GM19468 (cell line): Measurements from ENCODE around the gene KRT74.

ENCODE experiments used
- ATAC-seq: cut with Tn5 transposase; IDR thresholded peaks from one replicate; pipeline ENCODE4 v1.9.1; 2021; ENCODE audit warnings: mild to moderate bottlenecking, moderate library complexity, moderate number of reproducible peaks; ENCODE audit not compliant: unreplicated experiment; ENCODE audit errors: extremely low read depth

Gene KRT74

DNA sequence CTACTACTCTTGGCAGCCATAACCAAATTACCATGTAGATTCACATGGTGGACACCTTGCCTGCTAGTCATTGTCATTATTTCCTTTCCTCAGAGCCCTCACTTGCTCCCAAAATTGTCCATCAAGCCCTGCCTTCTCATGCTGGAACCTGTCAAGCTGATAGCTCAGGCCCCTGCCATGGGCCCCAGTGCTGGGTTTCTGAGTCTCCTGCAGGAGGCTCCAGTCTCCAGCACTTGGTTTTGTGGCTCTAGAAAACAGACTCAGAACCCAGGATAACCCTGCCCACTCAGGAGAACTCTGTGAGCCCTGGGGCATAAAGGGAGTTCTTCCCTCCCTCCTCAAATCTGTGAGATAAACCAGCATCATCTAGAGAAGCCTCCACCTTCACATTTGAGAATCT, 31.5 kb downstream of the KRT74 start:
- ATAC-seq = no peak

DNA sequence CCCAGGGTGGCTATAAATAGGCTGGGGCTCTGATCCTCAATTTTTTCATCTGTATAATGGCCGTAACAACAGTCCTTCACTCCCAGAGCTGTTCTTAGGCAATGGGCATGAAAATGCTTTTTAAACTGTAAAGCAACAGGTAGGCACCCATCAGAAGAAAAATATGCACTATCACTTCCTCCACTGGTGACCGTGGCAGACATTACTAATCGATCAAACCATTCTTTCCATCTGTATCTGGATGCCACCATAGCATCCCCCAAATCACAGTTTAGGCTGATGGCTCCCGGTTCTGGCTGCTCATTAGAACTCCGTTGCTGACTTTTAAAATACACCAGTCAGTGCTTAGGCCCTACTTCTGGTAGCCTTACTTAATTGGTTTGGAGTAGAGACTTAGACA, 31.9 kb downstream of the KRT74 start:
- ATAC-seq = no peak

DNA sequence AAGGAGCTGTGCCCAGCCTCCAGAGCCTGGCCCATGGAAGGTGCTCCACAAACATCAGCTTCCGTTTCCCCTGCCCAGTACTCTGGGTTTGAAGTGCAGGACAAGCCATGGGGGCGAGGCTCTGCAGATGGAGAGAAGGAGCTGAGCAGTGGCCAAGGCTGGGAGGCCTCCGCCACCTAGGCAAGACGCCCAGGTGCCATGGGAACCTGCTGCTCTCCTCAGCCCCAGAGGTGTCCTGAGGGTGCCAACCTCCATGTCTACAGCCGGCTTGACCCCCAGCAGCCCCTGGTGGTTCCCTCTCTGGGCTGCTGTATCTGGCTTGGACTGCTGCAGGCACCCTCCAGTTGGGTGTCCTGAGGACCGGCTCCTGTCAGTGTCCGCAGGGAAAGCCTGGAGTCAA, 33.1 kb downstream of the KRT74 start:
- ATAC-seq = no peak

DNA sequence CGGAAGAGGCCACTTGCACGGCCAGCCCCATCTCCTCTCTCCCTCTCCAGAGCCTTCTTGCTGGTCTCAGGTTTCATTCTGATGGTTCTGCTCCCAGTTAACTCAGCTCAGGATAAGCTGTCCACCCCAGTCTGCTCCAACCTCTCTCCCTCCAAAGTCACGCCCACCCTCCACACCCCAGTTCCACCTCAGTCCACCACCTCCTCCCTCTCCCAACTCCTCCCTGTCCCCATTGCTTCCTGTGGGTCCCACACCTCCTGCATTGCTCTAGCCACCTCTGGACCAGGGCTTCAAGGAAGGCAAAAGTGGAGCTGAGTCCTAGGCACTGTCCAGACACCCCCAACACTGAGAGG, 33.8 kb downstream of the KRT74 start:
- no peak for ATAC-seq

DNA sequence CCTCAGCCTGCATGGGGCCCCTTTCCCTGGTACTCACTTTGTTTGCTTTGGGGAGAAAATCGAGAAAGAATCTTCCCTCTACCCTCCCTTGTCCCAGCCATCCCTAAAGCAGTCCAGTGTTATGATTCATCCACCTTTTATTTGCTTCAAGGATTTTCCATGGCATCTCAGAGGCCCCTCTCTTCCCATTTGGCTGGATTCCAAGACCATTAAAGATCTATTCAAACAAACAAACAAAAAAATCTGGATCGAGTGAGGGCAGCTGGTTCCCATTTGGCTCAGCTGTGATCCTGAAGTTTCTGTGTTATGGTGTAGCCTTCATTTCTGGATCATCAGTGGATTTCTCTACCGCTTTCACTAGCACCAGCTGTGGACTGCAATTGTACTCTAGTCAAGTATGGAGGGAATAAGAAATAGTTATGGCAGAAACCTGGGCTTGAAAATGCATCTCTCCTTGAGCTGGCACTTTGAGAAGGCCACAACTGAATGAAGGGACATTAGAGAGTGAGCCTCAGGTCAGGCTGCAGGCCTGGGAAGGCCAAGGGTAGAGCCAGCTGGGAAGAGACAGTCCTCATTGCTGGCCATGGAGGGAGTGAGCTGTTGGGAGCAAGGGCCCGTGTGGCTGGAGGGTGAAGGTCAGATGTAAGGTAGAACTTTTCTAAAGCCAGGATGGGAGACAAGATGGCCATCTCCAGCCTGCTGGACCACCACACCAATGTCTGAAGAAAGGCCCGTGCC, 34.4 kb downstream of the KRT74 start:
- ATAC-seq = no peak

DNA sequence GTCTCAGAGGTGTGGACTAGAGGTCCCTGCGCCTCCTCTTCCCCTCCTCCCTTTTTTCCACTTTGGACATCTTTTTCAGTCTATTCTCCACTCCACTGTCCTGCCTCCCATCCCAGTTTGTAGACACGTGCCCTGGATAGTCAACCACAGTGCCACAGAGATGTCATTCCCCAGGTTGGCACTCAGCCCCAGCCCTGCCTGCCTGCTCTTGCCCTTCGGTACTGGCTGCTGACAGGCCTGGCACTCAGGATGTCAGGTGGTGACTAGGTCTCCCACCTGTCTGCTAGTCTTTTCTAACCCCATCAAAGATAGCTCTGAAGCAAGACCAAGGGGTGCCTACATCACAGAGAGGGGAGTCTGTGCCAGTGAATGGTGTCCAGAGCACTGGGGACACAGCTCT, 36.5 kb downstream of the KRT74 start:
- no peak for ATAC-seq

DNA sequence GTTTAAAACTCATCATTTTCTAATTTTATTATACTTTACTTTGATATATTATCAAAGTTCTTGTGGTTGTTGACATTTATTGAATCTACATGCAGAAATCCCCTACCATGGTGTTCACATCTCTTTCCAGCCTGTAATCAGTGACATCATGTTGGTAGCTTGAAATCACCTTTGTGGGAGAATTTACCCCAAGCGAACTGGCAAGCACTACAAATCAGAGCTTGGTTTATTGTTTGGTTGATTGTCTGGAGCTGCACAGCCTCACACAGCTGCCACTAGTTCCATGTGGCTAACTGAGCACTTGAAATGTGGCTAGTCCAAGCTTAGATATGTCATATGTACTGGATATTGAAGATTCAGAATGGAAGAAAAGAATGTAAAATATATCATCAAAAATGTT, 38.1 kb downstream of the KRT74 start:
- ATAC-seq = no peak

DNA sequence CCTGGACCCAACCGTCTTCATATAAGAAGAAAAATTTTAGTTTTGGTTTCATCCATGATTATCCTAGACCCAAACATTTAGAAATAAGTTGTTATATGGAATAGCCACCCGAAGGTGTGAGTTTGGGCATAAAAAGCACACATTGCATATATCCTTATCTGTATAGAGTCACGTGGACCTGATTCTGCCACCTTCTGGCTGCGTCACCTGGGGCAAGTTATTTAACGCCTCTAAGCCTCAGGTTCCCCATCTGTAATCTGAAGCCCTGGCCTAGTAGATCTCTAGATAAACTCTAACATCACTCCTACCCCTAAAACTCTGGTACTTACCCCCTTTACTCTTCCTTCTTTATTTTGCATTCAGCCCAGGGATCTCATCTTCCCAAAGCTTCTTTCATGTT, 39.2 kb downstream of the KRT74 start:
- ATAC-seq = no peak

DNA sequence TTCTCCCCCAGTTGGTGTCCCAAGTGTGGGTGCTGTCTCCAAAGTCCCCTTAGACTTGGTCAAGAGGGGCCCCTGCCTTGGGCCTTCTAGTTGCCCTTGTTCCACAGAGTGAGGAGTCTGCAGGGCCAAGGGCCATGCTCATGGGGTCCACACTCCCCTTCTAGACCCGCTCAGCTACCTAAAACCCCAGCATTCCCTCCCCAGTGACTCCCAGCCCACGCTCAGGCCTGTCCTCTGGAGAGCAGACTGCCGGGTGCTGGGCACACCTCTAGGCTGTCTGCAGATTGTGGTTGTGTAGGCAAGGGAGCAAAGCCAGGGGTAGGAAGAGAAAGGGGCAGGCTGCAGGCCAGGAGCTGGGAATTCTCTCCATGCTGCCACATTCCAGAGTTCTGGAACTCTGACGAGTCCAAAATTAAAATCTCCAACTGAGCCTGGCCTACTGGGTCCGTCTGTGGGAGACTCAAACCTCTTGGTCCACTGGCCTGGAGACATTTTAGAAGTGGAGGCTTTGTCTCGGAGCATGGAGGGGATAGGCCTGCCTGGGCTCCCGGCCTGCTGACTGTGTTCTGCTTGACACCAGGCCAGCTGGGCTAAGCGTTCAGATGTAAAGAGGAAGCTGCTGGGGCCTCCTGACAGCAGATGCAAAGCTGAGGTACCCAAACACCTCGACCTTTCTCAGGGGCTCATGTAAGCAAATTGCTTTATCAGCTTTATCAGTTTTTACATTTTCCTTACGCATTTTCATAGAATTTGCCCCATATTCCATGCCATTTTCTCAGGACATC, 39.8 kb downstream of the KRT74 start:
- ATAC-seq = no peak

DNA sequence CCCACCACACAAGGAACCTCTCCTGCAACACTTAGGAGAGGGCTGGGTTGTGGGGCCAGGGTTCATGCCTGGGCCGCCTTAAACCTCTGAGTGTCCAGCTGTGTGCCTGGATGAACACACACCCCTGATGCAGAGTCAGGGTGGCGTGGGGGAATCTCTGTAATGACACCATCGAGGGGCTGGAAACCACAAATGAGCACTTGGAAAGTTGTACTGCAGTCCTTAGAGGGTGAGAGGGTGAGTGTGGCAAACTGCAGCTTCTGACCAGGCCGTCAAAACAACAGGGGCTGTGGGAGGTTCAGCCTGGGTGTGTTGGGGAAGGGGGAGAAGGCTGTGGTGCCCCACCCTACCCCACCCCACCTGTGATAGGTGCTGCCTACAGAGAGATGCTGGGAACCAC, 41.0 kb downstream of the KRT74 start:
- ATAC-seq = no peak

DNA sequence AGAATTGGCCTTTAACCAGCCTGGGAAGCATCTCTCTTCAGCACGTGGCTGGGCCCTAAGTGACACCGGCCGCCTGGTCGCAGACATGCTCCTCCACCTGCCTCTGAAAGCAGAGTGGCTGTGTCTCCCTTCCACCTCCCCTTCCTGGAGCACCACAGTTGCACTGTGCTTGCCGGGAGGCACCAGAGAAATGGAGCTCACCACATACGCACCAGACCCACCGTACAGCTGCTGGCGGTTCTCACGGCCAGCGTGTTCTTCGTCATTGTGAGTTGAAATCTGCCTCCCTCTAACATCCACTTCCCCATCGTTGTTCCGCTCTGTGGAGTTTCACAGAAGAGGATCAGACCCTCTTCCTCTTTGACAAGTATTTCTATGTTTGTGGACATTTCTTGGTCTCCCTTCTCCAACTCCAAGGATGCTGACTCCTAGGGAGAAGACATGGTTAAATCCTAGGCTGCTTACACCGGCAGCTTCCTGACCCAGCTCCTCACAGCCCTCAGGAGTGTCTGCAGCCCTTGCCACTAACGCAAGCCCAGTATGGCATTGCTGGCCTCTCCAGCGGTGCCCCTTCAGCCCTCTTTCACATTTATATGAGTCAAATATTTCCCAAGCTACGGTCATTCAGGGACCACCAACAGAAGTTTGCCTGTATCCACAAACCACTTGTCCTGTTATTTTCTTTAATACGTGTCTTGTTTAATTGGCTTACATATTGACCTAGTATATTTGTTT, 41.9 kb downstream of the KRT74 start:
- ATAC-seq = no peak

DNA sequence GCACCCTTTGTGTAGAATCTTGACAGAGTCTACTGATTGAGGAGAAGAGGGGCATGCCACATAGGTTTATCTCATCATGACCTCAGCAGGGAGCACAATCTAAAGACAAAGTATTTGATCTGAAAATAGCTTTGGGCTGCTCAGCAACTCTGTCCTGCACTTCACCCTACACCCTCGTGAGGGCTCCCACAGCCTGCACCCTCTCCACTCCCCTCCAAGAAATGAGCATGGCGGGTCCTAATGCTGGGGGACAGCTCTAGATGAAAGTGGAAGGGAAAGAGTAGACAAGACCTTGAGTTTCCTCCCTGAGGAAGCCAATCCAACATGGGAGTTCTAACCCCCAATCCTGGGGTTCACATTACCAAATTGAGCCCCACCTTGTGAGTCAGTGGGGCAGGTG, 42.7 kb downstream of the KRT74 start:
- ATAC-seq = no peak

DNA sequence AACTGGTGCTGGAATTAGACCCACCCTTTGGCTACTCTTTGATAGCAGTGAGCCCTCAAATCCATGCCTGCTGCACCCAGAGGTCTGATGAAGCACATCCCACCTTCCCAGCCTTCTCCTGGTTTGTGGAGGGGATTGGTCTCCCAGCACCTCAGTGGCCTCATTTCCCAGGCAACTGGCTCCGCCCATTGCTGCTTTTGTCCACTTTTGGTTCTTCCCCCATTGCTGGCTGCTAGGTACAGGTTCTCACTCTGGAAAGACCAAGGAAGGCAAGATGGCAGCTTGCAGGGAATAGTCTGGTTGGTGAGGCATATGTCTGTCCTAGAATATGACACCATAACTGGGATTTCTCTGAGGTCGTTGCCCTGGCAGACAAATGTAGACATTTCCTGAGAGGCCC, 43.3 kb downstream of the KRT74 start:
- ATAC-seq = no peak

DNA sequence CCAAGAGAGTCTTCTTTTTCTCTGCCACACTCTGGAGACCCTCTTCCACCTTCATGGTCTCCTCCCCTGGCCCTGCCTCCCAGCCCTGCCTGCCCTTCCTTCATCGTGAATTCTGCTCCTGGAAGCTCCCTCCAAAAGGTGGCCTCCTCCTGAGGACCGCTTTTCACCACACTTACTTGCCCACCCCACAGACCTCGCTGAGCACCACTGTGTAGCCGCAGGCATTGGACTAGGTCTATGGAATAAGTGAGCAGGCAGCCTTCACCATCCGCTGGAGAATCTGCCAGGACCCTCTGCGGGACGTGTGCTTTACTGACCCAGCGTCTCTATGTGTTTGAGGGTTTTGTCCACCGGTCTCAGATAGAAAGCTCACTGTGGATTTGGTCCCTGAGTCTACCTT, 43.8 kb downstream of the KRT74 start:
- ATAC-seq = no peak

DNA sequence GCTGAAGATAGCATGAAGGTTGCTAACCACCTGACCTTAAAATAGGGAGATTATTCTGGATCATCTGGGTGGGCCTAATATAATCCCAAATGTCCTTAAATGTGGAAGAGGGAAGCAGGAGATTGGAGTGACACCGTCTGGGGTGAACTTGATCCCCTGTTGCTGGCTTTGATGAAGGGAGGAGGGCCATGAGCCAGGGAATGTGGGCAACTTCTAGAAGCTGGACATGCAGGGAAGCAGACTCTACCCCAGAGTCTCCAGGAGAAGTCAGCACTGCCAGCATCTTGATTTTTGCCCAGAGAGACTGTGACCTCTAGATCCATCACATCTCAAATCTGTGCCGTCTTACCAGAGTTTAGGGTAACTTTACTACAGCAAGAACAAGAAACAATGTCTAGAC, 44.2 kb downstream of the KRT74 start:
- no peak for ATAC-seq

DNA sequence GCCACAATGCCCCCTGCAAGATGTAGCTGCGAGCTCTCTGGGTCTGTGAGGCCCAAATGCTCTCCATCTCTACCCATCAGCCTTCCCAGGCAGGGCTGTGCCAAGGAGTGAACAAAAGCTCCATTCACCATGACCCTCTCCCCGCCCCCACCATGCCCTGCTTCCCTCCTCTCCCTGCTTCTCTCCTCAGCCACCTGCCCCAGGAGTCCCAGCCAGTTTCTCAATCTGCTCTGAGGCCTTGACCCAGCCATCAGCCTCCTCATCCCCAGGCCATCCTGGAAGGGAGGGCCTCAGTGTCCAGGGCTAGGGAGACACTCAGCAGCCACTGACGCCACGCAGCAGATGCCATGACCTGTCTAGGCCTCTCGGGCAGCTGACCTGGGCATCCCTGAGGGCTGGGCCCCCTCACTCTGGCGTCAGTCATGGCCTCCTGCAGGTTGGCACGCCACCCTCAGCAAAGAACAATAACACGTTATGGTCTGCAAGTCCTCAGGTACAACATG, 45.0 kb downstream of the KRT74 start:
- ATAC-seq = no peak

DNA sequence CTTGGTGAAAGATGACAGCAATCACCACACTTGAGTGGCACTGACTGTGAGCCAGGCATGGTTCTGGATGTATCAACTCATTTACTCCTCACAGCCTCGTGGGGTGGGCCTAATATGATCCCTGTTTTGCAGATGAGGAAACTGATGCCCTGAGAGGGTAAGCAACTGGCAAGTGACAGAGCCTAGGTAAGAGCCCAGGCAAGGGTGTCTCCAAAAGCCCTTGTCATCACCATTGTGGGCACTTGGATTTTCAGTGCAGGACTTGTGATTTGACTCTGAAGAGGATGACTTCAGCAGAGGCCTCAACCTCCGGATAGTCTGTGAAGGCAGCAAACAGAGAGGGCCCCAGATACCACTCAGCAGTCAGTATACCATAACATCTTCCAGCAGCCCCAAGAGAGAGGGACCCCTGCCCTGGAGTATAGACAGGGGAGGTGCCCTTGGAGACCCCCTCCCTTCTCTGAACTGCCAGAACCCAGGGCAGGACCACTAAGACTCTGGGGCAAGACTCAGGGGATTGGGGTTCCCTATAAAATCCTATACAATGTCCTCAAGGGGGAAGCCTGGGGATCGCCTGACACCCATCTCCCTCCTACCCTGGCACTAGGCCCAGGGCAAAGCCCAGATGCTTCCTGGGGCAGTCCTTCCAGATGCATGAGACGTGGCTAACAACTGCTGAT, 46.4 kb downstream of the KRT74 start:
- no peak for ATAC-seq

DNA sequence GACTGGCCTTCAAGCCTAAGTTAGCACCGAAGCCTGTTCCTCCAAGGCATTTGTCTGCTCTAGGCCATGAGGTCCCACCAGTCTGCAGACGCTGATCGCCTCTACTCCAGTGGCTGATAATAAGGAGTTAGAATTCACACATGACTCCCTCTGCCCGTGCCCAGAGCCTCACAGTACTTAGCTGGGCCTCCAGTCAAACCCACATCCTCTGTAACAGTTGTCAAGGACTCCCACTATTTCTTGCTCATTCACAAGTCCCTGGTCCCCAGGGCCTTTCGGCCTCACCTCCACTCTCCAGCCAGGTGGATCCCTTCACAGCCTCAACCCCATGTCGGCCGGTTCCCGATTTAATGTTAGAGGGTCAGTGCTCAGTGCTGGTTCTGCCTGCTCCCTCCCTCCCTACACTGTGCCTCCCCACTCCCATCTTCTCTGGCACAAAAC, 47.1 kb downstream of the KRT74 start:
- ATAC-seq = no peak

DNA sequence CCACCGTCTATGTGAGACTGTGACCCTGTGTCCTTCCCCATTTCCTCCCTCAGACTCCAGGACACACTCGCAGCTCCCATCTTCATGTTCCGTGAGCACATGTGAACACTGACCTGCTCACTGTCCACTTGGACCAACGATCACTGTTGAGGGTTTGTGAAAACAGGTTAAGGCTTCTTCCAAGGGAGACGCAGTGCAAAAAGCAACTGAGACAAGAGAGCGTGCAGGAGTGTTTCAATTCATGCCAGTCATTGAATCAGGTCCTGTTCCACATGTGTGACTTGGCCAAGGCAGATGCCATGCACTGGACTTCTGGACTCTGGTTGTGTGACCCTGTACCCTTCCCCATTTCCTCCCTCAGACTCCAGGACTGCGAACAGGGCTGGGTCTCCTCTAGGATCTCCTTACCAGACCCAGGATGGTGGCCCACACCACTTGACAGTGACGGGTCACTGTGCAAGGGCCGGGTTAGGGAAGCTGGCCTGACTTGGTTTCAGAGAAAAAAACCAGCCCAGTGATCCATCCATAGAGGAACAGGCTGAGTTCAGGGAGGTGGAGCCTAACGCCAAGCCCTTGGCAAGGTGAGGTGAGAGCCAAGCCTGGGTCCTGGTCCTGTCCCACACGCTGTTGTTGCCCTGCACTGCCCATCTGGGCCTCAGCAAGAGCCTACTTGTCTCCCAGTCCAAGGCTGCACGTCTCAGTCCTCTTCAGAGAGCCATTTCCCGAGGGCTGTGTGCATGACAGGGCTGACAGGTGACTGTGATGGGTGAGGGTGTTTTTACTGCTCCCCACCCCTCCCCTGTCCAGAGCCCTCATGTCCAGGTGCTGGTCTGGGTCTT, 47.8 kb downstream of the KRT74 start:
- ATAC-seq = no peak
